ENCODE results near the gene SCT. TPM values are rescaled to one million over a fixed set of nuclear protein-coding genes. Genes with fewer than 3 reads are reported as not detected.
"Not testable (repeated sequence)": the region's sequence is repeated elsewhere in the genome, so short reads cannot be mapped to it uniquely, and the experiment has no call there.

The SCT gene
- total RNA-seq, 1 donor from 2014 or later = not detected

GRCh38 chr11:657691-658126, 30.7 kb upstream of the SCT start:
- no peak overlapping the region for H3K27ac Mint-ChIP-seq (ENCODE audit: unreplicated experiment)
- no peak for TF ChIP-seq CTCF (IDR thresholded peaks at IDR 0.05)
- no peak overlapping the region for H3K4me3 Mint-ChIP-seq (ENCODE audit: unreplicated experiment)
- H3K36me3 Mint-ChIP-seq (ENCODE audit: unreplicated experiment) = peaks cover 19% of the 10 kb centered on the region
- no peak for DNase-seq (ENCODE audit: extremely low spot score, unreplicated experiment)
- no peaks in the 10 kb centered on the region for H3K27me3 Mint-ChIP-seq (ENCODE audit: unreplicated experiment)
- H3K4me1 Mint-ChIP-seq (ENCODE audit: unreplicated experiment) = no peaks in the 10 kb centered on the region
- no peaks in the 10 kb centered on the region for H3K9me3 Mint-ChIP-seq (ENCODE audit: unreplicated experiment)

- Mint-ChIP-seq H3K36me3 (ENCODE audit: unreplicated experiment) (peaks cover 22% of the 10 kb centered on the region), H3K9me3 (ENCODE audit: unreplicated experiment) (no peaks in the 10 kb centered on the region), H3K27ac (ENCODE audit: unreplicated experiment) (no peak overlapping the region), H3K27me3 (ENCODE audit: unreplicated experiment) (no peaks in the 10 kb centered on the region), H3K4me3 (ENCODE audit: unreplicated experiment) (no peak overlapping the region), H3K4me1 (ENCODE audit: unreplicated experiment) (no peaks in the 10 kb centered on the region)
- no peak for DNase-seq (ENCODE audit: extremely low spot score, unreplicated experiment)
- no peak for TF ChIP-seq CTCF (IDR thresholded peaks at IDR 0.05)
Measured at GRCh38 chr11:656866-657265, 29.9 kb upstream of the SCT start.

GRCh38 chr11:656426-656825, 29.4 kb upstream of the SCT start:
- no peaks in the 10 kb centered on the region for H3K4me1 Mint-ChIP-seq (ENCODE audit: unreplicated experiment)
- peaks cover 22% of the 10 kb centered on the region for H3K36me3 Mint-ChIP-seq (ENCODE audit: unreplicated experiment)
- no peak overlapping the region for H3K4me3 Mint-ChIP-seq (ENCODE audit: unreplicated experiment)
- no peak for DNase-seq (ENCODE audit: extremely low spot score, unreplicated experiment)
- TF ChIP-seq CTCF (IDR thresholded peaks at IDR 0.05) = no peak
- H3K27ac Mint-ChIP-seq (ENCODE audit: unreplicated experiment) = no peak overlapping the region
- H3K9me3 Mint-ChIP-seq (ENCODE audit: unreplicated experiment) = no peaks in the 10 kb centered on the region
- H3K27me3 Mint-ChIP-seq (ENCODE audit: unreplicated experiment) = no peaks in the 10 kb centered on the region

GRCh38 chr11:655036-655726, 28.2 kb upstream of the SCT start:
- no peaks in the 10 kb centered on the region for H3K9me3 Mint-ChIP-seq (ENCODE audit: unreplicated experiment)
- TF ChIP-seq CTCF (IDR thresholded peaks at IDR 0.05) = no peak
- no peak overlapping the region for H3K4me3 Mint-ChIP-seq (ENCODE audit: unreplicated experiment)
- no peaks in the 10 kb centered on the region for H3K27me3 Mint-ChIP-seq (ENCODE audit: unreplicated experiment)
- H3K27ac Mint-ChIP-seq (ENCODE audit: unreplicated experiment) = no peak overlapping the region
- H3K36me3 Mint-ChIP-seq (ENCODE audit: unreplicated experiment) = peaks cover 25% of the 10 kb centered on the region
- DNase-seq (ENCODE audit: extremely low spot score, unreplicated experiment) = no peak
- H3K4me1 Mint-ChIP-seq (ENCODE audit: unreplicated experiment) = no peaks in the 10 kb centered on the region

GRCh38 chr11:654444-654843, 27.5 kb upstream of the SCT start:
- not testable (repeated sequence) for H3K4me3 Mint-ChIP-seq (ENCODE audit: unreplicated experiment); H3K4me1 Mint-ChIP-seq (ENCODE audit: unreplicated experiment); H3K27ac Mint-ChIP-seq (ENCODE audit: unreplicated experiment); H3K27me3 Mint-ChIP-seq (ENCODE audit: unreplicated experiment); DNase-seq (ENCODE audit: extremely low spot score, unreplicated experiment); H3K9me3 Mint-ChIP-seq (ENCODE audit: unreplicated experiment)
- peaks cover 23% of the 10 kb centered on the region for H3K36me3 Mint-ChIP-seq (ENCODE audit: unreplicated experiment)
